NCI-H2107 treated with DMSO at 0.1 percent for 48 hours (cell line): Measurements from ENCODE around the gene SMIM22.

Experiments
- DNase-seq: peaks from one replicate; lab custom pipeline; 2025; ENCODE audit not compliant: unreplicated experiment; lab: John Stamatoyannopoulos, UW

SMIM22 gene

DNA sequence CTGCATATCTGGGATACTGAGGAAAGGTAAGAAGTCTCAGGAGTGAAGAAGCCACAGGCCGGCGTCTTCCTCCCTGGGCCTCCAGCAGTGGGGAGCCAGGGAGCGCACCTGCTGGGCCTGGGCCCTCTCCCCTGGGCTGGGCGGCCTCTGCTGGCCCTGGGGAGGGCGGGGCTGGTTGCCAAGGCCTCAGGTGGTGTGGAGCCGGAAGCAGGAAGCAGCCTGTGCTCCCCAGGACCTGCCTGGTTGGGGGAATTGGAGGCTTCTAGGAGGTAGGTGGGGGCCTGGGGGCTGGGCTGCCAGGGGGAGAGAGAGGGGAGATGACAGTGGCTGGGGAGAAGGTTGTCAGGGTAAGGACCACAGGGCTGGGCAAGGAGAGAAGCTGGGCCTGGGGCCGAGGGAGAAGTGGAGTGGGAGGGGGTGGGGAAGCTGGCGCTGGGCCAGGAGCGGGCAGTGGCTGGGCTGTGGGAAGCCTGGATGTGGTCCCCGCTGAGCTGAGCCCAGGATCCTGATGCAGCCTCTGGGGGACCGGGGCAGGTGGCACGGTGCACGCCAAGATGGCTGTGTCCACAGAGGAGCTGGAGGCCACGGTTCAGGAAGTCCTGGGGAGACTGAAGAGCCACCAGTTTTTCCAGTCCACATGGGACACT lies at the start of gene SMIM22:
Gene SMIM22 (plus strand): TSS at position 189 of the 647 bp plus-strand sequence. CDS start 366 bp downstream, at position 555.
- DNase-seq = peak; percentile 79

- no peak for DNase-seq
These were observed 49.0 kb upstream of the SMIM22 start for GRCh38 chr16:4746215-4746614.

DNA sequence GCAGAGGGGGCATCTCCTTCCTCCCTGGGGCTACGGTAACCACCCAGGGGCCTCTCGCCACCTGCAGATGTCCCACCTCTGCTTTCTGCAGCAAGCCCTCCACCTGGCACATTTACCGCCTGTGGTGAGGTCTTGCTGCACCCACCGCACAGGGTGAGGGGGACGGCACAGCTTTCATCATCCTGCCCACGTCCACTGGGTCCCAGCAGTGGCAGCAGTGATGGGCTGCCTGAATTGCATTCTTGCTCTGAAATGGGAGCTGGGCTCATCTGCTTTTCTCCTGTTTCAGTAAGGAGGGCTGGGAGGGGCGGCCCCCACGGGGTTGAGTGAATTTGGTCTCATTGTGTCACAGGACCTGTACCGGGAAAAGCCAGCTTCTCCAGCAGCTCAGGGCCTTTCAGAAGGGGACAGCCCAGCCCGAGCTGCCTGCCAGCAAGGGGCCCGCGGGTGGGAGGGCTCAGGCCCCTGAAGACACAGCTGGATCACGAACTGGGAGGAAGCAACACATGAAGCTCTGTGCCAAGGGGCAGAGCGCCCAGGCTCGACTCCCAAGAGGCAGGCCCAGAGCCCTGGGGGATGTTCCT lies 48.1 kb upstream of the SMIM22 start:
- DNase-seq = no peak

DNA sequence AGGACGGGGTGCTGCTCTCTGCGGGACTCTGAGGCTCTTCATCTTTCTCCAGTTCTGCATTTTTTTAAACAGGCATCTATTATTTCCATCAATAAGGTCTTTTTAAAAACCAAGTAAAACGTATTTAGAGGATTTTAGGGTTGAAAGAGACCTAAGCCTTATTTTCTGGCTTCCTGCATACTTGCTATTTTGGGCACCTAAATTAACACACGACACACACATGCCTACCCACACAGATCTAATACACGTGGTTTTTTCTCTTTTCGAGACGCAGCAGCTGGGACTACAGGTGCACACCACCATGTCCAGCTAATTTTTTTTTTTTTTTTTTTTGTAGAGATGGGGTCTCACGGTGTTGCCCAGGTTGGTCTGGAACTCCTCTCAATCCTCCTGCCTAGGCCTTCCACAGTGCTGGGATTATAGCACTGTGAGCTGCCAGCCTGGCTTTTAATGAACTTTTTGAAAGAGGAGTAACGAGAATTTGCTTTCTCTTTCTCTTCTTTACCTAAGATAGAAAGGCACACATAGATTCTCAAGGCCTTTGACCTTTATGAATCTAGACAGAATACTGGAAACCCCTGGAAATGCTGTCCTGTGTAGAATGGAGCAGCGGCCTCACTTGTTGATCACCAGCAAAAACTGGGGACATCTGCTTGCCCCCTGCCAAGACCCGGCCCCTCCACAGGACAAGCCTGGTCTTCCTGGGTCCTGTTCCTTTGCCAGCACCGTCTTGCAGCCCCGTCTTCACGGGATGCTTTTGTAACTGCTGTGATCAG lies 47.1 kb upstream of the SMIM22 start:
- DNase-seq = no peak

GRCh38 chr16:4748682-4749411 lies 46.3 kb upstream of the SMIM22 start:
- no peak for DNase-seq

- DNase-seq = no peak
These were observed 45.4 kb upstream of the SMIM22 start for GRCh38 chr16:4749700-4750257.

GRCh38 chr16:4750896-4751295 lies 44.3 kb upstream of the SMIM22 start:
- DNase-seq = no peak

- DNase-seq = no peak
These were observed 42.6 kb upstream of the SMIM22 start for GRCh38 chr16:4752351-4753100.

GRCh38 chr16:4753227-4753626 lies 41.9 kb upstream of the SMIM22 start:
- no peak for DNase-seq

GRCh38 chr16:4754865-4755264 lies 40.3 kb upstream of the SMIM22 start:
- DNase-seq = no peak

GRCh38 chr16:4755687-4756086 lies 39.5 kb upstream of the SMIM22 start:
- no peak for DNase-seq

GRCh38 chr16:4760221-4760910 lies 34.8 kb upstream of the SMIM22 start:
- DNase-seq = no peak

DNA sequence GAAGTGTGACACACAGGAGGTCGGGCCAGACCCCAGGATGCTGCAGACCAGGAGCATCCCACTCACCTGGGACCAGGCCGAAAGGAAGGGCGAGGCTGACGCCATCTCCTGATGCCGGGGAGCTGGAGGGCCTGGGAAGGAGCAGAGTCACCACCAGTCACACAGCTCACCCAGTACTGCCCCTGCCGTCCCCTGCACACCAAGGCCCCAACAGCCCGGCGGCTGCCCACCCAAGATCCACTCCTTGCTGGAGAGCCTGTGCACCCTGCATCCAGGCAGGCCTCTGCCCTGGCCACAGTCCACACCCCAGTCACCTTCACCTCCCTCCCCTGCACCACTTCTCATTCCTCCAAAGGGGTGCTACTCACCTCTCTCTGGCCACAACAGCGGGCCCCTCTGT lies 33.0 kb upstream of the SMIM22 start:
- no peak for DNase-seq

- DNase-seq = no peak
These were observed 31.4 kb upstream of the SMIM22 start for GRCh38 chr16:4763791-4764190.

DNA sequence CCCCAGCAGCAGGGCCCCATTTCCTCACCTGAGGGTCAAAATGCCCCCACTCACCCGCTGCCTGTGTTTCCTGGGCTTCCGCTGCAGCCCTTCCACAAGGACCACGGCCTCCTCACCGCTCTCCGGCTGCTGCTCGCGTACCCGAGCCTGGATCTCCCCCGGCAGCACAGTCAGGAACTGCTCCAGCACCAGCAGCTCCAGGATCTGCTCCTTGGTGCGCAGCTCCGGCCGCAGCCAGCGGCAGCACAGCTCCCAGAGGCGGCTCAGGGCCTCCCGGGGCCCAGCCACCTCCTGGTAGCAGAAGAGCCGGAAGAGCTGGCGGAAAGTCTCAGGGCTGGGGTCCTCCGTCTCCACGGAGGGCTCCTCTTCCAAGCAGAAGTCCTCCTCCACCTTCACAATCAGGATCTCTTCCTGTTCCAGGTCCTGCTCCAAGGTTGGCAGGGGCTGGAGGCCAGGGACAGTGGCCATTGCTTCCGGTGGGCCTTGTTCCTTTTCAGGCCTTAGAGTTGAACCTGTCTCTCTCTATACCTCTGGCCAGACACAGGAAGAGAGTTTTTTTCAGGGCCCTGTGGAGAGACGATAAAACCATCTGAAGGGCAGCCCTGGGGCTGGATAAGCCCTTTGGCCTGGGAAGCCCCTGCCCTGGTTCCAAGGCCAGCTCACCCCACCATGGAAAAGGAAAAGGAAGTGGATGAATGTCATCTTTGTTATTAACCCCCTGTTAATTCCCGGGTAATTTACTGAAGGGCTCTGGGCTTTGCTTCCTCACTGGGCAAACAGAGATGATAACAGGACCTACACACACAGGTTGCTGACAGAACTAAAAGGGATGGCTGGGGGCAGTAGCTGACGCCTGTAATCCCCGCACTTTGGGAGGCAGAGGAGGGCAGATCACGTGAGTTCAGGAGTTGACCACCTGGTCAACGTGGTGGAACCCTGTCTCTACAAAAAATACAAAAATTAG lies 29.4 kb upstream of the SMIM22 start:
- no peak for DNase-seq

- peak; percentile 91 for DNase-seq
These were observed 28.1 kb upstream of the SMIM22 start, which contains the start of gene ZNF500 for GRCh38 chr16:4766875-4767628. Gene ZNF500, minus strand, starts transcription at chr16:4767162. Its CDS starts 1,184 bp downstream, at chr16:4765978.

- no peak for DNase-seq
These were observed 27.2 kb upstream of the SMIM22 start for GRCh38 chr16:4767872-4768548.
